Lung (tissue), 12 donors: ENCODE results near the gene CBARP. TPM values are rescaled to one million over a fixed set of nuclear protein-coding genes. Genes with fewer than 3 reads are reported as not detected.

ENCODE experiments used
- ATAC-seq: fragments of 200-7000 bp; cut with Tn5 transposase; one replicate; pipeline ENCODE4 v1.9.1; 2020; ENCODE audit warnings: moderate number of reproducible peaks; ENCODE audit not compliant: insufficient read depth, low FRiP score
- DNase-seq, 3 donors: peaks; one replicate each; pipeline ENCODE4 v3.0.0-alpha.2; 2013 to 2017
- H3K27ac ChIP-seq, 2 donors: one replicate each; pipeline ENCODE4 v1.5.1; 2013; ENCODE audit warnings: mild to moderate bottlenecking in 2 of 2, moderate library complexity in 2 of 2, control low read depth in 1 of 2, inconsistent platforms in 1 of 2, low read depth in 1 of 2, low read length in 1 of 2
- H3K27me3 ChIP-seq, 3 donors: one replicate each; pipeline ENCODE4 v1.5.1; 2013; ENCODE audit warnings: low read length in 2 of 3; ENCODE audit not compliant: control insufficient read depth in 3 of 3, insufficient read depth in 3 of 3
- H3K36me3 ChIP-seq, 4 donors: one replicate each; pipeline ENCODE4 v1.5.1; 2013; ENCODE audit warnings: low read length in 4 of 4, mild to moderate bottlenecking in 1 of 4, moderate library complexity in 1 of 4; ENCODE audit not compliant: control insufficient read depth in 4 of 4, insufficient read depth in 4 of 4
- H3K4me1 ChIP-seq, 5 donors: one replicate each; pipeline ENCODE4 v1.5.1; 2013; ENCODE audit warnings: low read length in 5 of 5, mild to moderate bottlenecking in 2 of 5, moderate library complexity in 1 of 5; ENCODE audit not compliant: control insufficient read depth in 5 of 5, insufficient read depth in 5 of 5
- H3K4me3 ChIP-seq: one replicate; pipeline ENCODE4 v1.5.1; 2013; ENCODE audit warnings: mild to moderate bottlenecking, control low read depth, moderate library complexity
- H3K9ac ChIP-seq, 2 donors: one replicate each; pipeline ENCODE4 v1.5.1; 2013; ENCODE audit warnings: low read length in 2 of 2, control low read depth in 1 of 2; ENCODE audit not compliant: insufficient read depth in 1 of 2
- H3K9me3 ChIP-seq, 4 donors: one replicate each; pipeline ENCODE4 v1.5.1; 2013; ENCODE audit warnings: low read length in 3 of 4, mild to moderate bottlenecking in 1 of 4, moderate library complexity in 1 of 4; ENCODE audit not compliant: control insufficient read depth in 4 of 4, insufficient read depth in 3 of 4
- WGBS, 2 donors: extraction: QIAGEN DNeasy Blood & Tissue Kit; methylation state at CpG; one replicate each; pipeline ENCODE4 v1.1.7; 2013; 5-methylcytosine and 5-hydroxymethylcytosine counted together
- polyA plus RNA-seq, 2 donors: library from polyadenylated mRNA; stranded (reverse); fragments of 200-250 nt; gene quantifications; one replicate each; pipeline ENCODE4 v1.2.1, GENCODE V29; 2013
- total RNA-seq, 2 donors: library from RNA; depleted of rRNA in 1 of 2; stranded (reverse); fragments of >200 nt in 1 of 2; gene quantifications; one replicate each; pipeline ENCODE4 v1.2.1, GENCODE V29; 2014 to 2021
- TF ChIP-seq, protein P1 (sequence below): IDR thresholded peaks from 2 replicates; pipeline ENCODE4 v1.5.1; 2012; ENCODE audit warnings: mild to moderate bottlenecking; ENCODE audit errors: control extremely low read depth, extremely low read depth
- donor health status: control.
- donor health status: control.
- donor health status: Bipolar disorder and iron deficiency.
- donor health status: healthy.
- donor health status: DM: yes; HTN: yes; CAD: no.

The CBARP gene
- total and polyA plus RNA-seq, 4 donors, result 0.23 to 0.83 (median 0.59) TPM

DNA sequence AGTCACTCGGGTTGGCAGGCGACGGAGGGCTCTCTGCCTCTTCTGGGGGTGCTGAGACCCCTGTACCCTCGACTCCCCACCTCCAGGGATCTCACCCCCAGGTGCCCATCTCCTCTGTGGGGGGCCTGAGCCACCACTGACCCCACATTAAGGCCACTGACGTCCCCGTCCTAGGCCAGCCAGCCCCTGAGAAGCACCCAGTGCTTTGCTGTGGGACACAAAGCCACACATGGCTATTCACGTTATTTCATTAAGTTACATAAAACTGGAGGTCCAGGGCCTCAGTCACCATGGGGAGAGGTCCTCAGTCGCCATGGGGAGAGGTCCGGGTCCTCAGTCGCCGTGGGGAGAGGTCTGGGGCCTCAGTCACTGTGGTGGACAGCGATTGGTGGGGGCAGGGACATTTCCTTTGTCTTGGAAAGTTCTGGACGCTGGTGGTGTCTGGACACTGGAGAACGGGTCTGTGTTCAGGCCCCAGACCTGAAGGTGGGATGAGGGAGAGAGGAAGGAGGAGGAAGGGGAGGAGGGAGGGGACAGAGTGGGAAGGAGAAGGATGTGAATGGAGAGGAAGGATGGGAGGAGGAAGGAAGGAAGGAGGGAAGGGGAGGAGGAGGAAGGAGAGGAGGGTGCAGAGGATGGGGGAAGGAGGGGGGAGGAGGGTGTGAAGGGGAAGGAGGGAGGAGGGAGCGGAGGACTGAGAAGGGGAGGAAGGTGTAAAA lies 43.9 kb upstream of the CBARP start:
- no peak overlapping the region for H3K9ac ChIP-seq
- 68 to 69% methylated on average over 13 to 15 of the region's 15 CpGs for WGBS, 2 donors
- TF ChIP-seq, protein P1, sequence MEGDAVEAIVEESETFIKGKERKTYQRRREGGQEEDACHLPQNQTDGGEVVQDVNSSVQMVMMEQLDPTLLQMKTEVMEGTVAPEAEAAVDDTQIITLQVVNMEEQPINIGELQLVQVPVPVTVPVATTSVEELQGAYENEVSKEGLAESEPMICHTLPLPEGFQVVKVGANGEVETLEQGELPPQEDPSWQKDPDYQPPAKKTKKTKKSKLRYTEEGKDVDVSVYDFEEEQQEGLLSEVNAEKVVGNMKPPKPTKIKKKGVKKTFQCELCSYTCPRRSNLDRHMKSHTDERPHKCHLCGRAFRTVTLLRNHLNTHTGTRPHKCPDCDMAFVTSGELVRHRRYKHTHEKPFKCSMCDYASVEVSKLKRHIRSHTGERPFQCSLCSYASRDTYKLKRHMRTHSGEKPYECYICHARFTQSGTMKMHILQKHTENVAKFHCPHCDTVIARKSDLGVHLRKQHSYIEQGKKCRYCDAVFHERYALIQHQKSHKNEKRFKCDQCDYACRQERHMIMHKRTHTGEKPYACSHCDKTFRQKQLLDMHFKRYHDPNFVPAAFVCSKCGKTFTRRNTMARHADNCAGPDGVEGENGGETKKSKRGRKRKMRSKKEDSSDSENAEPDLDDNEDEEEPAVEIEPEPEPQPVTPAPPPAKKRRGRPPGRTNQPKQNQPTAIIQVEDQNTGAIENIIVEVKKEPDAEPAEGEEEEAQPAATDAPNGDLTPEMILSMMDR, result no peak
- no peak for DNase-seq
- H3K36me3 ChIP-seq, result peaks cover 0 to 11% (median 2%) of the 10 kb centered on the region in 4 donors
- H3K9me3 ChIP-seq, result no peaks in the 10 kb centered on the region
- H3K27ac ChIP-seq, result no peak overlapping the region
- H3K27me3 ChIP-seq, result peaks cover 0 to 14% (median 4%) of the 10 kb centered on the region in 3 donors
- H3K4me1 ChIP-seq, result peaks cover 0 to 7% (median 0%) of the 10 kb centered on the region in 5 donors
- ATAC-seq, result no peak
- no peak overlapping the region for H3K4me3 ChIP-seq

DNA sequence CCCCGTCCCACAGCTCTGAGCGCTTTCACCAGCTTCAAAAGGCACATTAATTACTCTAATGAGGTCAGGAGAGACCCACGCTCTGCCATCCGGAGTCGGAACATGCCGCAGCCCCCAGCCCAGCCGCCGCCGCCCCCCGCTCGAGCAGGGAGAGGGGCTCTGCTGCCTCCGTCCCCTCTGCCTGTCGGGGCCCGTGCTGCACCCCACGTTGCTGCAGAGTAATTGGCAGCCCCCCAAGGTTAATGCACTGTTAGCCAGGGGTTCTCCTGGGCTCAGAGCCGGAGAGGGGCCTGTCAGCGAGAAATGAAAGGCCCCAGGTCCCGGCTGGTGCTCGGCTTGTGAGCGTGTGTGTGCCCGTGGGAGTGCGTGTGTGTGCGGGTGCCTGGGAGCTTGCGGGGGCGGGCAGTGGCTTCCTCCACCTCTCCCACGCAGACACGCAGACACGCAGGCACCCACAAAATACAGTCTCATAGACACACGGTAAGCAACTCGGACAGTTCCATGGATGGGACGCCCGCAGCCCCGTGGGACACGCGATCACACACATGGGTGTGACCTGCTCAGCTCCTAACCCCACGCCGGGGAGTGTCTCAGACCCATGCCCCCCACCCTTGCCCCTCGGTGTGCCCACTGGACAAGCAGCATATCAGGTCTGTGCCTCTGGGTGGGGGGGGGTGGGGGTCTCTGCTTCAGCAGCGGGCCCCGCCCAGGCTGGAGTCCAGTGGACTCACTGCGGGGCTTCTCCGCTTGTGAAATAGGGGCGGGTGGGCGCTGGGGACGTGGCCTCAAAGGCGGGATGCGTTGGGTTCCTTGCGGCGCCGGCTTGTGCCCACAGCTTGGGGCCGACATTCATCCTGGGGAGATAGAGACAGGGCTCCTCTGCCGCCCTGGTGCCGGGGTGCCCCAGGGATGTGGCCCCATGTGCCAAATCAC lies 43.1 kb upstream of the CBARP start:
- no peak overlapping the region for H3K27ac ChIP-seq
- TF ChIP-seq, protein P1, result no peak
- ATAC-seq (no peak), DNase-seq (no peak)
- H3K4me1 ChIP-seq, result peaks cover 0 to 12% (median 4%) of the 10 kb centered on the region in 5 donors
- no peak overlapping the region for H3K9ac ChIP-seq
- H3K4me3 ChIP-seq, result no peak overlapping the region
- 92% methylated on average over 53 of the region's 53 CpGs for WGBS, 2 donors
- no peaks in the 10 kb centered on the region for H3K9me3 ChIP-seq
- peaks cover 0 to 9% (median 4%) of the 10 kb centered on the region in 3 donors for H3K27me3 ChIP-seq
- peaks cover 0 to 11% (median 2%) of the 10 kb centered on the region in 4 donors for H3K36me3 ChIP-seq

DNA sequence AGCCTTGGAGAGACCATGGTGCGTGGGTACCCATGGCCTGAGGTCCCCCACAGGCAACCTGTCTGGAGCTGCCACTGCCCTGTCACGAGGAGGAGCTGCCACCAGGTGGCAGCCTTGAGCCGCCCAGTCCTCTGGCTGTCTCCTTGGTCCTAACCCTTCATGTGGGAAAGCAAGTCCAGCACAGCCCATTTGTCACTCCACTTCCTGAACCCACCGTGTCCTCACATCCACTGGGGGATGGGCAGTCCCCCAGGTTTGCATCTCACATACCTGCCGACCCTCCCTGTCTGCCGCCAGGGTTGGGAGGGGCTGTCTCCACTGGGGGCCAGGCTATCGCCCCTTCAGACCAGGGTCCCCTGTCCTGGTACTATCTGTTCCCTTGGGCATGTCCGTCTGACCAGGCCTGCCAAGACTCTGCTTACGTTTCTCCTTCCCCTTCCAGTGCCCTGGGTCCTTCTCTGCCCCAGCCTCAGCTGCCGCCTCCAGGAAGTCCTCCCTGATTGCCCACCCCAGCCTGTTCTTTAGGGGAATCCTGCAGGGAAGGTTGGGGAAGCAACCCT lies 42.1 kb upstream of the CBARP start:
- WGBS, 2 donors, result 35 to 38% methylated on average over 10 of the region's 10 CpGs
- Histone ChIP-seq H3K27ac (no peak overlapping the region), H3K9ac (no peak overlapping the region), H3K9me3 (no peaks in the 10 kb centered on the region), H3K27me3 (peaks cover 0 to 6% (median 4%) of the 10 kb centered on the region in 3 donors), H3K4me3 (no peak overlapping the region), H3K36me3 (peaks cover 0 to 13% (median 4%) of the 10 kb centered on the region in 4 donors), H3K4me1 (peaks cover 0 to 15% (median 4%) of the 10 kb centered on the region in 5 donors)
- DNase-seq (peak; percentile 86 to 90 (median 90)), ATAC-seq (no peak)
- TF ChIP-seq, protein P1, result peak; percentile 84
